ENCODE measurements around the gene AP3D1.

Gene AP3D1

DNA sequence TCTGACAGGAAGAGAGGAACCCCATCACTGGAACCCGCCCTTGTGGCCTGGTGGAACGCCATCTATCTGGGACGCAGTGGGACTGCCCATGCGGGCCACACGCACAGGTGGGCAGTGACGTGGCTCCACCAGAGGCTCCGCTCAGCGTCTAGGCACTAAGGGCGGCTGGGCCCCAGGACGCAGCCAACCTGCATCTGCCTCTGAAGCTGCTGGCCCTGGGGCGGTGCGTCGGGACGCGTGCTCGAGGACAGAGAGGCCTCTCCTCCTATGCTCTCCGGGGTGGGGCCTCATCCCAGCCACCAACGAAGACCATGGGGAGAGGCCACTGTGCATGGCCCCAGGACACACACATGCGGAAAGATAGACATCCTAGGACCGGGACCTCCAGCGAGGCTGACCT, 36.5 kb downstream of the AP3D1 start:
- no peak for ATAC-seq
- no peak for DNase-seq (ENCODE audit: low spot score in 2 of 2)
- Mint-ChIP-seq H3K36me3 (peaks cover 99% of the 10 kb centered on the region), H3K27ac (peak overlapping the region; percentile 92), H3K4me3 (no peak overlapping the region), H3K9me3 (no peaks in the 10 kb centered on the region), H3K4me1 (peaks cover 7% of the 10 kb centered on the region)

DNA sequence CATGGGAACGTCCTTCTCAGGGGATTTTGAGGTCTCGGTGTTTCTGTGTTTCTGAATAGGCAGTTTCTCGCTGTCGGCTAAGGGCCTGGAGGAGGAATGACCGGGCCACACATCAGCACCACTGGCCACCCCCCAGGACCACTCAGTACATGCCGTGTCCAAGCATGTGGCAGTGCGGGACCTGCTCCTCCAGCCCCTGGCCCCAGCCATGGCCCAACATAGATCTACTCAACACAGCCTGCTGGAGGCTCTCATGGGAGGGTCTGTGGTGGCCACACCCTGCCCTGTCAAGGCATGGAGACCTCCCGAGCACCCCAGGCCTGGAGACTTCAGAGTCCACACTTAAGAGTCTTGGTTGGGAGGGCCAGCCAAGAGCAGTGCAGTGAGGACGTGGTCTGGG, 37.1 kb downstream of the AP3D1 start:
- no peak for ATAC-seq
- H3K4me3 Mint-ChIP-seq = no peak overlapping the region

DNA sequence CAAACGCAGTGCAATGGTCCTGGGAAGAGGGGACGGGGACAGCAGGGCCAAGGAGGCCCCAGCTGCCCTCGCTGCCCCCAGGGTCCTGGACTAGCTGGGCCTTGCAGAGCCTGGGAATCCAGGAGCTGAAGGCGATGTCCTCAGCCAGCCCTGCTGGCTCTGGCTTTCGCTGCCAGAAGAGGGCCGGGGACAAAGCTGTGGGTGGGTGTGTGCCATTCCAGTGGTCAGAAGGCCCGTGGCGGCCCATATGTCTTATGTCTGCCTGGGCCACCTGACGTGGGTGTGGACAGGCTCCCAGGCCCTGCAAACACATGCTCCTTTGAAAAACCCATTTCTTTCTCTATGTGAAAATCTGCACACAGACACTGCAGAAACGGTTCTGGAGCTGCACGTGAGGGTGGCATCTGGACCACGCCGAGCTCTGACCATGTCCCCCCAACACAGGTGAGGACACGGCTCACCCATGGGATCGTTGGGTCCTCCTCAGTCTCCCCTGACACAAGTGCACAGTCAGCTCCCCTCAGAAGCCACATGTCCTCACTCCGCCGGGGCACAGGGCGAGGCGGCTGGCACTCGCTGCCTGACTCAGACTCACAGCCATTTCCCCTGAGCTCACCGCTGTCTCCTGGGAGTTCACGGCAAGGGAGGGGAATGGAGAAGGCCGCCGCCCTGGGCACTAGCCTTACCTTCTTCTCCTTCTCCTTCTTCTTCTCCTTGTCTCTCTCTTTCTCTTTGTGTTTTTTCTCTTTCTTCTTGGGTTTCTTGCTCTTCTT, 37.7 kb downstream of the AP3D1 start:
- H3K4me1 Mint-ChIP-seq = peaks cover 7% of the 10 kb centered on the region
- ATAC-seq (no peak), DNase-seq (ENCODE audit: low spot score in 2 of 2) (no peak)
- H3K4me3 Mint-ChIP-seq = no peak overlapping the region
- no peaks in the 10 kb centered on the region for H3K9me3 Mint-ChIP-seq
- peaks cover 98% of the 10 kb centered on the region for H3K36me3 Mint-ChIP-seq
- H3K27ac Mint-ChIP-seq = peak overlapping the region; percentile 51

More for the DNA sequence above, 37.1 kb downstream of the AP3D1 start:
- Mint-ChIP-seq H3K27ac (peak overlapping the region; percentile 51), H3K9me3 (no peaks in the 10 kb centered on the region), H3K4me1 (peaks cover 7% of the 10 kb centered on the region), H3K36me3 (peaks cover 99% of the 10 kb centered on the region)
- no peak for DNase-seq (ENCODE audit: low spot score in 2 of 2)

DNA sequence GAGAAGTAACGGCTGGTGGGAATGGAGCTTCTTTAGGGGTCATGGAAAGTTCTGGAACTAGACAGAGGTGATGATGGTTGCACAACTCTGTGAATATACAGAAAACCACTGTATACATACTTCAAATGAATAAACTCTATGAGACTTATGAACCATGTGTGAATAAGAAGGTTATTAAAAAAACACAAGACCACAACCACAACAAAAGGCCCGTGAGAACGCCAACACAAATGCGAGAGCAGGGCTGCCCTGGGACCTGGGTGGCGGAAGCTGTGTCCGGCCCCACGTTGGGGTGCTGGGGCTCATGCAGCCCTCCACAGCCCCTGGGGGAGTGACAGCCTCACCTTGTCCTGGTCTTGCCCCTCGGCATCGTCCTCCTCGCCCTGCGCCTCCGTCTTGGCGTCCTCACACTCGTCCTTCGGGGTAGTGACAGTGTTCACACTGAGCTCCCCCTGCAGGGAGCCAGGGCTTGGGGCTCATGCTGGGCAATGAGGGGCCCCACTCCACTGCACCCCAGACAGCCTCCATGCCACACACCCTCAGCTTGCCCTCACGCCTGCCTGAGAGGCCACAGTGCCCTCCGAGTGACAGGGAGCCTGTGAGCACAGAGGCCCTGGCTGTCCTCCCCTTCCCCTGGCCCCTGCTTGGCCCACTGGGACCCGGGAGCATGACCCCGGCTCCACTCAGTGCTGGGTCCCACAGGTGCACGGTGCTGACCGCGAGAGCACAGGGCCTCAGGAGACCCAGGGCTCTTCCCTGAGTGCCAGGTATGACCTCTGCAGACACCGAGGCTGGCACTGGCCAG, 38.6 kb downstream of the AP3D1 start:
- ATAC-seq (peak; percentile 39), DNase-seq (ENCODE audit: low spot score in 2 of 2) (no peak)
- Mint-ChIP-seq H3K36me3 (peaks cover 98% of the 10 kb centered on the region), H3K4me1 (peaks cover 7% of the 10 kb centered on the region), H3K27ac (peak overlapping the region; percentile 68), H3K4me3 (no peak overlapping the region), H3K9me3 (no peaks in the 10 kb centered on the region)

DNA sequence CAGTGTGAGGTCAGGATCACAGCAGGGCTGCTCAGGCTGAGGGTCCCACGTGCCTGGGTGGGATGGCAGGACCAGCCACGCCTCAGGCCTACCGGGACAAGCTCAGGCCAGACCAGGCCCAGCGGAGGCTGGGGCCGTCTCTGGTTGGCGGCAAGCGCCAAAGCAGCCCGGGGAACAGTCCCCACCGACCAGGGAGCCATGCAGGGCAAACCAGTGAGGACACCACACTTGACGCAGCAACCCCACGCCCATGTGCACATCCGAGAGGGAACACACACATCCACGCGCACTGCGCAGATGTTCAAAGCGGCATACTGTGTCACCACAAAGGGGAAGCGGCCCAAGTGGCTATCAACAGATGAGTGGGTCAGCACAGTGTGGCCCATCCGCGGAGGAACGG, 39.5 kb downstream of the AP3D1 start:
- H3K36me3 Mint-ChIP-seq = peaks cover 98% of the 10 kb centered on the region
- ATAC-seq (no peak), DNase-seq (ENCODE audit: low spot score in 2 of 2) (no peak)
- H3K4me3 Mint-ChIP-seq = no peak overlapping the region
- H3K9me3 Mint-ChIP-seq = no peaks in the 10 kb centered on the region
- H3K4me1 Mint-ChIP-seq = peaks cover 7% of the 10 kb centered on the region
- no peak overlapping the region for H3K27ac Mint-ChIP-seq

DNA sequence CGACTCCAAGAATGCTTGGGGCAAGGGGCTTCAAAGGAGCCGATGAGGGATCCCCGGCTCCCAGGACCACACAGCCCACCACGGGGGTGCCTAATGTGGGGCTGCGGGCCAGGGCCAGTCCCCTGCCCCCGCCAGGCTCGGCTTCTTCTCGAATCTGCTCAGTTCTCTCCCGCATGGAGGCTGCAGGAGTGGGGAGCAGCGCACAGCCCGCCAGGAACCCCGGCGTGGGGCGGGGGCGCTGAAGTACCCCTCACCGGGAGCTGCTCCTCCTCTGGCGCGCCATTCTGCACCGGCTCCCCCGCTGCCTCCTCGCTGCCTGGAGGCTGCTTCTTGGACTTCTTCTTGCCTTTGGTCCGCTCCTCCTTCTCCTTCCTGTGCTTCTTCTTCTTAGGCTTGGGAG, 39.9 kb downstream of the AP3D1 start:
- DNase-seq (ENCODE audit: low spot score in 2 of 2) (no peak), ATAC-seq (no peak)
- no peak overlapping the region for H3K4me3 Mint-ChIP-seq
- no peak overlapping the region for H3K27ac Mint-ChIP-seq
- no peaks in the 10 kb centered on the region for H3K9me3 Mint-ChIP-seq
- peaks cover 7% of the 10 kb centered on the region for H3K4me1 Mint-ChIP-seq
- peaks cover 98% of the 10 kb centered on the region for H3K36me3 Mint-ChIP-seq

DNA sequence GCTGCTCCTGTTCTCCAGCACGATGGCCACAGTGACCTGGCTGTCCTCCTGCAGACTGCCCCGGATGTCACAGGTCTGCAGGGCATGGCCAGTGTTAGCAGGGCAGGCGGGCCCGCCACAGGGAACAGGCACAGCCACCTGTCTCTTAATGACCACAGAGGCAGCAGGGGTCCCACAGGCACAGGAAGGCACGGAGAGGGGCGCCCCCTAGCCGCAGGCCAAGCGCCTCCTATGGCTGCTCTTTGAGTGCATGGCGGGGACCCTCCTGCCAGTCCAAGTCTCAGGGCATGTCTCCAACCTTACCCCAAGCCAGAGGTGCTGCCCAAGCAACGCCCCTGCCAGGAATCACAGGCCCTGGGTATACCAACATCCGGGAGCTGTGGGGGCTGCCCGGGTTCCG, 40.5 kb downstream of the AP3D1 start:
- Mint-ChIP-seq H3K4me1 (peaks cover 7% of the 10 kb centered on the region), H3K27ac (no peak overlapping the region), H3K4me3 (no peak overlapping the region), H3K36me3 (peaks cover 98% of the 10 kb centered on the region), H3K9me3 (no peaks in the 10 kb centered on the region)
- ATAC-seq (no peak), DNase-seq (ENCODE audit: low spot score in 2 of 2) (no peak)

DNA sequence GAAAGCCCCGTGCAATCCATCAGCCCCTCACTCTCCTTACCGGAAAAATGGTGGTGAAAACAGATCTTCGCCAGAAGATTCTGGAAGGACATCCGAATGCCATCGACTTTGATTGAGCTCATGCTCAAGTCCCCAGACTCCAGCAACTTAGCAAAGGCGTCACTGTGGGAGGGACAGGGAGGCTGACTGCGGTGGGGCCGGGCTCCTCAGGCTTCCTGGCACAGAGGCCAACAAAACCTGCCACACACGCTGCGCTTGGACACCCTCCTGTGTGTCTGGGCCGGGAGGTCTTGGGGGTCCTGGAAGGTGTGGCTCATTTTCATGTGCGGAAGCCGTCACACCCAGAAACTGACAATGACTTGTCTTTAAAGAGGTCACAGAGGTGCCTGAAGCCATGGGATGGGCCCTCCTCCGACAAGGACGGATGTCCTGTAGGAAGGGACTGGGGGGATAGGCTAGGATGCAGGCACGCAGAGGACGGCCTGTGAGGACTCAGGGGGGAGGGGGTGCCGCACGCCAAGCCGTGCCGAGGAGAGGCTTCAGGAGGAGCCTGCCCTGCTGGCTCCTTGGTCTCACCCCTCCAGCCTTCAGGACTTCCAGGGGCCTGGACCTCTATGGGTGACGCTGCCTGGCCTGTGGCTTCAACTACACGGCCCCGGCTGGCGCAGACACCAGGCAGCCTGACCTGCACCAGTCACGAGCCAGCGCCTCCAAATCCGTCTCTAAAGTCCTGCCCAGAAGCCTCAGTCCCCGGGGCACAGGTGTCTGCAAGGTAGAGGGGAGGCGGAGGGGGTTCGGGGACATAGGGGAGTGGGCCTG, 42.1 kb downstream of the AP3D1 start:
- no peak for DNase-seq (ENCODE audit: low spot score in 2 of 2)
- Mint-ChIP-seq H3K9me3 (no peaks in the 10 kb centered on the region), H3K4me1 (peaks cover 8% of the 10 kb centered on the region), H3K27ac (peak overlapping the region; percentile 17), H3K4me3 (no peak overlapping the region), H3K36me3 (peaks cover 98% of the 10 kb centered on the region)
- ATAC-seq = no peak

DNA sequence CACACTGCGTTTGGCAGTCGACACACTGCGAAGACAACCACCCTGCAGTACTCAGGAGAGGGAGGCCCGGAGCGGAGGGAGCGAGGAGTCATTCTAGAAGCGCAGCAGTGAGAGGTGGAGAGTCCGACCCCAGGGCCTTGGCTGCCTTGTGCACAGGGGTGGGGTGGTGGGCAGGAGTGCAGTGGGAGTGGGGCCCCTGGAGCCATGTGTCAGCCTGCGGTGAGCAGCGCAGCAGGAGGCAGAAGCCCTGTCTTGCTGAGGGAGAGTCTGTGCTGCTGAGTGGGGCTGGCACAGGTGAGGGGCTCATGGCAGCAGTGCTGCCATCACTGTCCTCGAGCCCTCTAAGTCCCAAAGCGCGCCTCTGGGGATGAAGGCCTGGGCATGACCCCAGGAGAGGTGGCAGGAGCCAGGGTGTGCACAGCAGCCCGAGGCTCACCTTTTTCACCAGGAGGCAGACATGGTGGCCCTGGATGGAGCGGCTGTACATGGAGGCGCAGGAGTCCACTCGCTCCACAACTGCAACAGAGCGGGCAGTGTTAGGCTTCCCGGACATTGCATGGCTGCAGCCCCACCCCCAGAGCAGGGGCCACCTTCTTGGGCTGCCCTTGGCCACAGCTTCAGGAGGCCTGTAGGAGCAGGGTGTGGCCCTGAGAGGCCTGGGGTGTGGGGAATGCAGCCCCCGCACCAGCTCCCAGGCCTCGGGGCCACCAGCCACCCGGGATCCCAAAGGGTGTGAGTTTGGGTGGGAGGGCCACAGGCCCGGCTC, 42.9 kb downstream of the AP3D1 start:
- Mint-ChIP-seq H3K27ac (no peak overlapping the region), H3K36me3 (peaks cover 96% of the 10 kb centered on the region), H3K9me3 (no peaks in the 10 kb centered on the region), H3K4me1 (peaks cover 10% of the 10 kb centered on the region), H3K4me3 (no peak overlapping the region)
- DNase-seq (ENCODE audit: low spot score in 2 of 2) = no peak
- ATAC-seq = no peak

DNA sequence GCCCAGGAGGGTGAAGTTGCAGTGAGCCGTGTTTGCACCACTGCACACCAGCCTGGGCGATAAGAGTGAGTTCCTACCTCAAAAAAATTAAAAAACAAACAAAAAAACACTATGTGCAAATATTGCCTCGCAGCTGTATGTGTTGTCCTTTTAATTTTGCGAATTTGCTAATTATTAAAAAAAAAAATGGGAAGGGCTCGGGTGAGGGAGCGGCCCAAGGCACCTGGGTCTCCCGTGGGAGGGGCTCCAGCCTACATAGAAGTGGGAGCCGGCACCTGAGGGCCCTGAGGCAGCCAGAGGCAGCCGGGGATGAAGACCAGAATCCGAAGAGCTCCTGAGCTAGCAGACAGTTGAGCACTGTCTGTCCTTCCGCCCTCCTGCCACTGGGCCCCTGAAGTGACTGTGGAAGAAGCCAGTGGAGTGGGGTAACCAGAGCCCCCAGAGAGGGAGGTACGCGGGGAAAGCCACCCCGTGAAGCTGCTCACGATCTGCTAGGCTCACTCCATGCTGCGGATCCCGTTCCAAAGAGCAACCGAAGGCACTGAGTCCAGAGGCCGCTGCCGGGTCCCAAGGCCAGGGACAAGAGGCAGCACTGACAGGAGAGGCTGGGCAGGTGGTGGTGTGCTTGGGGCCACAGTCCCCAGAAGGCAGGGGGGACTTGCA, 48.2 kb downstream of the AP3D1 start:
- H3K4me1 Mint-ChIP-seq = peaks cover 15% of the 10 kb centered on the region
- no peaks in the 10 kb centered on the region for H3K9me3 Mint-ChIP-seq
- H3K36me3 Mint-ChIP-seq = peaks cover 72% of the 10 kb centered on the region
- peak overlapping the region; percentile 74 for H3K27ac Mint-ChIP-seq
- no peak for ATAC-seq
- H3K4me3 Mint-ChIP-seq = no peak overlapping the region
- DNase-seq (ENCODE audit: low spot score in 2 of 2) = no peak

DNA sequence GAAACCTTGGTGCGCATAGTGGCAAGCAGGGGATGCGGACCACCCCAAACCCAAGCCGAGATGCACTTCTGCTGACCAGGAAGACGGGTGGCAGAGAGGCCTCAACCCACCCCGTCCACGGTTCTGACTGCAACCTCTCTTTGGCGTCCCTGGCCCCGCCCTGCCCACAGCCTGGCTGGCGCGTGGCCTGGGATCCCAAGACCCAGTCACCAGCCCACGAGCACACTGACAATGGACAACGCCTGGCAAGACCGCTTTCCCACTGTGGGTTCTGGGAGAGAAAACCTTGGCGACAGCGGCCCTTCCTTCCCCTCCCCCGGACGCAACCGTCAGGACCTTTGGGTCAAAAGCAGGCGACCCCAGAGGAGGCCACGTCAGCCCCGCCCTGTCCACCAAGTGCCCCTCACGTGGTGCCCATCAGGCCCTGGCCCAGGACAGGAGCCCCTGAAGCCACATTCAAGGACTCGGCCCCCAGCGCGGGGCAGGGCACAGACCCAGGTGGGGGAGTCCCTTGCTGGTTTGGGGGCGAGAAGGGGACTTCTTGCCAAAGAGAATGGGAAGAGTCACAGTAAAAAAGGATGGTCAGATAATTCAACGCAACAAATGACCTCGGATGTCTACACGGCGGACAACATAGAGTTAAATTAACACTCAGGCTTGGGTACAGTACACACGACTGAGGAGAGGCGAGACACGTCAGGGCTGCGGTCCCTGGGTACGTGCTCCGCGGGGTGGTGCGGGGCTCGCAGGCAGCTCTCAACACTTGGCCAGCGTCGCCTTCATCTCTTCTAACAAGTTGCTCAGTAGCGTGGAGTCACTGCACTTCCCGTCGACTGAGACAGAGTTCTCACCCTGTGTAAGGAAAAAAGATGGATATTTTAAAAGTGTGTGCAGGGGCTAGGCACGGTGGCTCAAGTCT, 49.7 kb downstream of the AP3D1 start:
- no peak for DNase-seq (ENCODE audit: low spot score in 2 of 2)
- peaks cover 57% of the 10 kb centered on the region for H3K36me3 Mint-ChIP-seq
- H3K27ac Mint-ChIP-seq = peak overlapping the region; percentile 29
- peaks cover 26% of the 10 kb centered on the region for H3K4me1 Mint-ChIP-seq
- no peak for ATAC-seq
- H3K9me3 Mint-ChIP-seq = no peaks in the 10 kb centered on the region
- H3K4me3 Mint-ChIP-seq = no peak overlapping the region

DNA sequence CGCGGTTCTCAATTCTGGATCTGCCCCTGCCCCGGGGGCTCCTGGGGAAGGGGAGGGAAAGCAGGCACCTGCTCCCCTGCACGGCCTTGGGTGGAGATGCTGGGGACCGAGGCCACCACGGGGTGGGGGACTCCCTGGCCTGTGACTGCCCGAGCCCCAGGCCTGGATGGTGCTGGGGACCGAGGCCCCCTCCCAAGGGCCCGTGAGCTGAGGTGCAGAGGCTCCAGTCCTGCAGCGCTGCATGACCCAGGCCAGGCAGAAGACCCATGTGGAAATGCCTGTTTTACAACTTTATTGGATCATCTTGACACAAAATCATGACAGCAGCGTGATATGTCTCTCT, 50.7 kb downstream of the AP3D1 start:
- no peak overlapping the region for H3K27ac Mint-ChIP-seq

DNA sequence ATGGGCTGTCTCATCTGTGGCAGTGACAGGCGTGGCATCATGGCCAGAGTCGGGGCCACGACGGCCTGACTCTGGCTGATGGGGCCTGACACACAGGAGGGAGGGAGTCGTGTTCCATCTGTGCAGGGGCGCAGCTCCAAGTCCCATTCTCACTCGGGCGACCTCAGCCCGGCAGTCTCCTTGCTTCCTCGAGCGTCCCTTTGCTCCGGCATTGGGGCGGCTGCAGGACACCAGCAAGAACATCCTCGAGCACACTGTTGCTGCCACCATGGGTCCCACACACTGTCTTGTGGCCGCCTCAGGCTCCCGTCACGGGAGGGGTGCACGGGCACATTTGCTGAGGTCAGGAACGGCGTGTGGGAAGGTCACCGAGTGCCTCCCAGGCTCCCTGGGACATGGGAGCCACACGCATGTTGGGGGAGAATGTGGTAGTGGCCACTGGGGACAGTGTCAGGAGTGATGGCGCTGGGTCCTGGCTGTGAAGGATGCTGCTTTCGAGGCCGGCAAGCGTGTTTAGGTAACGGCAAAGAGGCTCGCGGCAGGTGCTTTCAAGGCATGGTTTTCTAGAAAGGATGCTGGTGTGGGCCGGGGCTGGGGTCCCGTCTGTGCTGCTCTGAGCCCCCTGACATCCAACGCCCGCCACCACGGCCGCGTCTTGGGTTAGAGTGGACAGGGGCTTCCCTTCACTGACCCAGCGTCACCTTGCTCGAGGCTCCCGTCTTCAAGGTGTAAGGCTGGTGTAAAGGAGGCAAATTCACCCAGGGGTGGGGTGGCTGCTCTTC, 51.2 kb downstream of the AP3D1 start:
- ATAC-seq = no peak
- Mint-ChIP-seq H3K4me1 (peaks cover 26% of the 10 kb centered on the region), H3K27ac (no peak overlapping the region), H3K4me3 (no peak overlapping the region), H3K36me3 (peaks cover 53% of the 10 kb centered on the region), H3K9me3 (no peaks in the 10 kb centered on the region)
- DNase-seq (ENCODE audit: low spot score in 2 of 2) = no peak

More for the DNA sequence above, 50.7 kb downstream of the AP3D1 start:
- H3K4me3 Mint-ChIP-seq = no peak overlapping the region
- H3K4me1 Mint-ChIP-seq = peaks cover 26% of the 10 kb centered on the region
- no peak for DNase-seq (ENCODE audit: low spot score in 2 of 2)
- no peaks in the 10 kb centered on the region for H3K9me3 Mint-ChIP-seq
- no peak for ATAC-seq
- H3K36me3 Mint-ChIP-seq = peaks cover 53% of the 10 kb centered on the region
